NT2/D1 (cell line): ENCODE measurements around the gene TTLL7.

Experiments
- YY1 ChIP-seq: IDR thresholded peaks from 2 replicates; pipeline ENCODE4 v1.6.1; 2011; ENCODE audit not compliant: insufficient read length, insufficient read depth
- ZNF274 ChIP-seq: IDR thresholded peaks from 2 replicates; pipeline ENCODE4 v1.6.1; 2011; ENCODE audit warnings: mild to moderate bottlenecking, low read depth, low read length

- no peak for TF ChIP-seq ZNF274
- no peak for TF ChIP-seq YY1
Measured at GRCh38 chr1:83996621-83997020, 2.3 kb downstream of the TTLL7 start.
